HPDE6-E6E7 (cell line): Measurements from ENCODE around the gene SLIT2.

Source experiments
- DNase-seq: peaks from one replicate; pipeline ENCODE4 v3.0.0; 2011; ENCODE audit warnings: missing footprints; ENCODE audit errors: extremely low spot score

Gene SLIT2

DNA sequence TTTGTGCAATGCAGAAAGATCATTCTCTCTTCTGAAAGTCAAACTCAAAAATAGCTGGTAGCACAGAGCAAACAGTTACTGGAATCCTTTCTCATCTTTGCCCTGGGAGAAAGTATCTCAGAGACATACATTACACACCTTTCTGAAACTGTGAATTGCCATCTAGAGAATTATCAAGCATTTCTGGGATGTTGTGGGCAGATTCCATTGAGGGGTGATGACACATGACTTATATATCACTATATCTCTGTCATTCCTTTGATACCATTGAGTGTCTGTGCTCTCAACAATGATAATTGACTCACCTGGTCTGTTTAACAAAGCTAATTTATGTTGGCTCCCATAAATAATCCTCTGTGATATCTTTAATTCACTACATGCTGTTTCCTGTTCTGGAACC, 13.0 kb downstream of the SLIT2 start:
- DNase-seq = no peak

- DNase-seq = no peak
These were observed 14.0 kb downstream of the SLIT2 start for GRCh38 chr4:20265726-20266125.

GRCh38 chr4:20266215-20267082, 14.7 kb downstream of the SLIT2 start:
- no peak for DNase-seq

DNA sequence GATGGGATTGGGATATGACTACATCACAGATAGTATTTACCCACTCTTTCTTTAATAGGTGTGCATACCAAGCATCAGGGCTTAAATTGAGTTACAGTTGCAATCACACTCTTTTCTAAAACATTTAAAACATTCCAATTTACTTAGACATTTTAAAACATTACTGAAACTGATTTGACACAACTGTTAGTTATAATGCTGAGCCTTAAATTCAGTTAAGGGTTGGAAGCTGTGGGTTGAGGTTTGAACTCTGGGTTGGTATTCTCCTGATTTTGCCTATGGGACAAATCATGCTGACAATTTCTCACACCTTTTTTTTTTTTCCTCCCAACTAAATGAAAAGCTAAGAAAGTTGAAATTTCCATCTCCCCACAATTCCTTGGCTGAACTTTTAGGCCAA, 16.3 kb downstream of the SLIT2 start:
- DNase-seq = no peak

- no peak for DNase-seq
These were observed 17.6 kb downstream of the SLIT2 start for GRCh38 chr4:20269320-20269719.

DNA sequence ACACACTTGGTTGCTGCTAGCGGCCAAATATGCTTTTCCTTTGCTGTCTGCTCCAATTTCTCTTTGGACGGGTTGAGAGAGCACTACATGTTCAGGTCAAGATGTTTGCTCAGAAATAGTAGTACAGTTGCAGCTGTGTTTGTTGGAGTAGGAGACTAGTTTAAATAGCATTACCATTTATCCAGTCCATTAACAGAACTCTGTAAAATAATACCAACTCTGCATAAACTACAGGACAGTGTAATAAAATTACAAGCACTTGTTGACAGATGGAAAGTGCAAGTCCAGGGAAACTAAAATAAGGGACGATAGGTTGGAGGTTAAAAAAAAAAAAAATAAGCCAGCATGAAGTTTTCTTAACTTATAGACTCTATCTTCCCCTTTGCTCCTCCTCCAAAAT, 20.2 kb downstream of the SLIT2 start:
- DNase-seq = no peak

DNA sequence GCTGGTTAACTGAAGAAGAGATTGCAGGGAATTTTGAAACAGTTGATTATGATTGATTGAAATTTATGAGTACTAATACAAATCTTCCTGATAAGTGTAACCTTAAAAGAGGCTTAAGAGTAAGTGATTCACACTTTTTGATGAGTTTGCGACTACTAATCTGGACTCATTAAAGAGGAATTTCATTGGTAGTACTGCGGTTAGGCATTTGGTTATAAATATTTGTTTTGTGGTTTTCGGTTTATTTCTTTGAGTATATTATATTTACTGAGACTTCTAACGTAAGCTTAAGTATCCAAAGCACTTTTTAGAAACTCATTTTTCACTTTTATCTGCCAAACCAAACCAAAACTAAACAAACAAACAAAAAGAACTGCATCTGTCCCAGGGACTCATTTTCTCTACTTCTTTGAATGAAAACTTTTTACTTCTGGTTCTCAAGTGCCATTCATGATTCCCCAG, 20.7 kb downstream of the SLIT2 start:
- peak; percentile 22 for DNase-seq

- DNase-seq = no peak
These were observed 22.1 kb downstream of the SLIT2 start for GRCh38 chr4:20273793-20274192.

DNA sequence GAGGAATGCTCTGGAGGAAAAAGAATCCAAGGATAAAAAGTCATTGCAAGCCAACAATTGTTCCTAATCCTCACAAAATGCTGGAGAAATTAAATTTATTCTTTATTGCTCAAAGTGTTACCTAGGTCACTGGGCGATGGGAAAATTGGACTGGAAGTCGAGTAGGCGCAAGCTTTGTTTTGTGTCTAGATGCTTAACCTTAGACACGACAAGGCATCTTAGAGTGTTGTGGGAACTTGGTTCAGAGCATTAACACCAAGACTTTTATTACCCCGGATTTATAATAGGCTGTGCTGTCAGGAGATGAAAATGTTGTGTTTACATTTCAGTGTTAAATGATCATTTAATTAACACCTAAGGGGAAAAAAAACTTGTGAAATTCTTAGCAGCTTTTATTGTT, 25.1 kb downstream of the SLIT2 start:
- no peak for DNase-seq

DNA sequence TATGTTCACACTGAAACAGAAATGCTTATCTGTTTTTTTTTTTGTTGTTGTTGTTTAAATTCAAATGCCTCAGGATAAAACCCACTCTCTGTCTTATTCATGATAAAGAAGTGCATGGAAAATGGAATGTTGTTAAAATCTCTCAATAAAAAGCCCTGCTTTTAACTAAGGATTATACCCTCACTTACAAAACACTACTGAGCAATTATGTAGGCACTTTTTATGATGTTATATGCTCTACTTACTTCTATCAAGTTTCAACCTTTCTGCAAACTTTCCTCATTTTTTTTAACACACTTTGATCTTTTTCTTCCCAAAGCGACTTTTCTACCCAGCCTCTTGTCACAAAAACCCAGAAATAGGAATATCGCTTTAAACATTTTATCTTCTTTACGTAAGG, 26.5 kb downstream of the SLIT2 start:
- DNase-seq = no peak

GRCh38 chr4:20279381-20279780, 27.7 kb downstream of the SLIT2 start:
- DNase-seq = no peak

- no peak for DNase-seq
These were observed 29.7 kb downstream of the SLIT2 start for GRCh38 chr4:20281453-20281852.

- no peak for DNase-seq
These were observed 31.3 kb downstream of the SLIT2 start for GRCh38 chr4:20283039-20283438.

DNA sequence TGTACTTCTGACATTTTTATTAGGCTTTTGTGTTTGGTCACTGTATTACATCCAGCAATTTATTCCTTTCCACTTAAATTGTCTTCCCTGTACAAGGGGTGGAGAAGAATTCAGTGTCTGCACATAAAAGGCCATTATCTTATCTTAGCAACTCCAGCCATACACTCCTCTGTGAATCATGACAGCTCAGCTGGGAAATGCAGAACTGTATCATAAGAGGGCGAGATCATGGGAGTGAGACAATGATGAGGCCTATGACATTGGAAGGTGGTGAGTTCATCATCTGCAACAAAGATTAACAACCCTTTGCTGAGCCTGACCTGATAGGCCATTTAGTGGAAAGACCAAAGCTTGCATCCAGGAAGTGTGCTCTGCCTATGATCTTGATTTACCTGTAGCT, 33.3 kb downstream of the SLIT2 start:
- DNase-seq = peak; percentile 15

DNA sequence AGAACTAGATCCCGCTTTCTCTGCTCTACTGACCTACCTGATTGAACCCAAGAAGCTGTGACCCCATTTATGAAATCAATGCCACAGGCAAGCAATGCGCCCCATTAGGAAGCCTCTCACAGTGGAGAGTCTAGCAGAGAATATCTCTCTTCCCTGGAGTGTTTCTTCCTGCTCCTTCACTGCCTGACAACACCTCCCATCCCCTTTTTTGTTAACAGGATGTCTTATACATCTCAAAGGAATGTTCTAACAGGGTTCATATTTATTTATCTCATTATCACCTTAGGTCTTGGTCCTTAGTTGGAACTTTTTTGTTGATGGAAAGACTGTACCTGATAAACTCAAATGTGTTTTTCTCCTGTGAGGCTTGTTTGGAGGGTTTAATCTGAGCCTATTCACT, 35.5 kb downstream of the SLIT2 start:
- DNase-seq = peak; percentile 8

DNA sequence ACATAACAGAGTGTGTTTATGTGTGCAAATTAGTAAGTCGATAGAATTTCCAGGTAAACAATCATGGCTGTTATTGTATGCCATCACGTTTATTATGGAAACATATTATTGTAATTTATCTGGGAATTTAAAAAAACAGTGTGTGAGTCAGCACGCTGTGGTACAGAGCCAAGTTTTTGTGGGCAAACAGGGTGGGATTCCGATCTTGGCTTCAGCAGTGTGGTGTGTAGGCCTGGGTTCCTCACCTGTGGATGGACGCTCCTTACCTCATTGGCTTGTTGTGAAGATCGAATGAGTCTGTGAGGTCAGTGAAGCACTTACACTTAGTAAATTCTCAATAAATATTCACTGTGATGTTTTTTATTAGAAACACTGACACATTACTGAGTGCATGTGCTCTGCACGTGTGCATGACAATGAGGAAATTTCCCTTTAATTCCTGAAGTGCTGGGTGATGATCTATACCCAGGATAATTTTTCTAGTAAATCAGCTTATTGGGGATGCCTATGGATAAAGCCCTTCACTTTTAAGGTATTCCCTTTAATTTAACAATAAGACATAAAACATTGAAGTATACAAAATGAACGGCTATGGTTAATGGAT, 36.4 kb downstream of the SLIT2 start:
- DNase-seq = peak; percentile 4

- DNase-seq = peak; percentile 51
These were observed 37.3 kb downstream of the SLIT2 start for GRCh38 chr4:20288846-20289512.

DNA sequence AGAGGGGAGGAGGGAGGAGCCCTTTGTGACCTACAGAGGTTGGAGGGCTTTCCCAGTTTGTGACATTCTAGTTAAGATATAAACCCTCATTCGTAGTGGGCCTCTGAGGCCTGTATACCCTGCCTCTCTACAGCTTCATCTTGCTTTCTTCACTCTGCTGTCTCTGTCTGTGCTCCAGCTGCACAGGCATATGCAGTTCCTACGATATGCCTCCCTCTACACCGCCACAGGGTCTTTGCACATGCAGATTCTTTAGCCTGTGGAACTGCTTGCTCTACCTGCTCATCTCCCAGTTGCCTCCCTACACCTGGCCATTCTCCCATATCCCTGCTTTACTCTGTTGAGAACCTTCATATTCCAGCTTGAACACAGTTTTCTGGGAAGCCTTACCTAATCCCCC, 38.1 kb downstream of the SLIT2 start:
- no peak for DNase-seq

- no peak for DNase-seq
These were observed 41.0 kb downstream of the SLIT2 start for GRCh38 chr4:20292739-20293138.

- no peak for DNase-seq
These were observed 45.6 kb downstream of the SLIT2 start for GRCh38 chr4:20297261-20297660.

DNA sequence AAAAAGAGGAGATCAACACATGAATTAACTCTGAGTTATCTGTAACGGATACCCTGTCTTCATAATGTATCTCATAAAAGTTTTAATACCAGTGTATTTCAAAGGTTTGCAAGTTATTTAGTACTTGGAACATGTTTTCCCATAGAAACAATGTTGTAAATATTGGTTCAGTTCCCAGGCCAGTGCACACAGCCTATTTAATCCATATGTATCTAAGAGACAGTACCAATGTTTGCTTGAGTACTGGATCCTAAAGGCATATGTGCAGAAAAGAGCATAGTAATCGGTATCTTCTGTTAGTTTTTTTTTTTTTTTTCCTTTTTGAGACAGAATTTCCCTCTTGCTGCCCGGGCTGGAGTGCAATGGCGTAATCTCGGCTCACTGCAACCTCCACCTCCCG, 46.1 kb downstream of the SLIT2 start:
- DNase-seq = no peak

GRCh38 chr4:20298455-20298854, 46.8 kb downstream of the SLIT2 start:
- DNase-seq = no peak

- DNase-seq = no peak
These were observed 47.3 kb downstream of the SLIT2 start for GRCh38 chr4:20298986-20299385.
